SK-N-SH treated with all-trans-retinoic acid at 6 μM for 48 hours (cell line): ENCODE measurements around the gene PODNL1.

Experiments used
- ATAC-seq: fragments of 200-7000 bp; cut with Tn5 transposase; 3 replicates; pipeline ENCODE4 v1.9.1; 2020; ENCODE audit warnings: mild to moderate bottlenecking, moderate library complexity
- ARNTL ChIP-seq: fragments of 450-650 bp; formaldehyde crosslinking; IDR thresholded peaks from 2 replicates; pipeline ENCODE4 v1.5.0; 2020; ENCODE audit warnings: low read depth, mild to moderate bottlenecking, moderate library complexity, borderline replicate concordance
- BACH2 ChIP-seq: fragments of 250-450 bp; sonication (Bioruptor Pico); IDR thresholded peaks from 2 replicates; pipeline ENCODE4 v1.9.0; 2021; ENCODE audit warnings: mild to moderate bottlenecking, borderline replicate concordance
- CSDC2 ChIP-seq: fragments of 250-450 bp; sonication (Bioruptor Pico); IDR thresholded peaks from 2 replicates; pipeline ENCODE4 v1.5.0; 2020; ENCODE audit warnings: mild to moderate bottlenecking, moderate library complexity
- ESRRG ChIP-seq: fragments of 250-450 bp; sonication (Bioruptor Pico); IDR thresholded peaks from 2 replicates; pipeline ENCODE4 v1.6.1; 2021; ENCODE audit warnings: mild to moderate bottlenecking
- GLIS3 ChIP-seq: fragments of 250-450 bp; sonication (Bioruptor Pico); IDR thresholded peaks from 2 replicates; pipeline ENCODE4 v1.5.0; 2020; ENCODE audit warnings: mild to moderate bottlenecking, moderate library complexity
- ISL1 ChIP-seq: fragments of 250-450 bp; sonication (Bioruptor Pico); IDR thresholded peaks from 2 replicates; pipeline ENCODE4 v2.1.2; 2022; ENCODE audit warnings: mild to moderate bottlenecking, moderate library complexity
- PPARA ChIP-seq: fragments of 250-450 bp; sonication (Bioruptor Pico); IDR thresholded peaks from 2 replicates; pipeline ENCODE4 v1.5.0; 2020; ENCODE audit warnings: mild to moderate bottlenecking, borderline replicate concordance
- RARB ChIP-seq: fragments of 250-450 bp; sonication (Bioruptor Pico); IDR thresholded peaks from 2 replicates; pipeline ENCODE4 v1.8.0; 2021; ENCODE audit warnings: mild to moderate bottlenecking, moderate library complexity
- SNAI2 ChIP-seq: fragments of 250-450 bp; sonication (Bioruptor Pico); IDR thresholded peaks from 2 replicates; pipeline ENCODE4 v1.5.0; 2020; ENCODE audit warnings: mild to moderate bottlenecking, moderate library complexity
- TCF4 ChIP-seq: fragments of 250-450 bp; sonication (Bioruptor Pico); IDR thresholded peaks from 2 replicates; pipeline ENCODE4 v1.8.0; 2021; ENCODE audit warnings: mild to moderate bottlenecking, moderate library complexity, borderline replicate concordance
- TOX ChIP-seq: fragments of 250-450 bp; sonication (Bioruptor Pico); IDR thresholded peaks from 2 replicates; pipeline ENCODE4 v1.8.0; 2021; ENCODE audit warnings: mild to moderate bottlenecking, moderate library complexity, borderline replicate concordance
- ZC3H10 ChIP-seq: fragments of 250-450 bp; sonication (Bioruptor Pico); IDR thresholded peaks from 2 replicates; pipeline ENCODE4 v1.5.1; 2021; ENCODE audit warnings: mild to moderate bottlenecking, moderate library complexity
- ZFP3 ChIP-seq: fragments of 250-450 bp; sonication (Bioruptor Pico); IDR thresholded peaks from 2 replicates; pipeline ENCODE4 v1.5.0; 2020; ENCODE audit warnings: mild to moderate bottlenecking, moderate library complexity
- ZFP30 ChIP-seq: fragments of 450-650 bp; formaldehyde crosslinking; IDR thresholded peaks from 2 replicates; pipeline ENCODE4 v1.5.0; 2022; ENCODE audit warnings: mild to moderate bottlenecking, moderate library complexity
- ZNF565 ChIP-seq: fragments of 450-650 bp; formaldehyde crosslinking; conservative IDR thresholded peaks from 2 replicates; pipeline ENCODE4 v1.5.0; 2020; ENCODE audit warnings: low read depth, mild to moderate bottlenecking, moderate library complexity
- ZNF8 ChIP-seq: fragments of 450-650 bp; formaldehyde crosslinking; IDR thresholded peaks from 2 replicates; pipeline ENCODE4 v1.5.0; 2020; ENCODE audit warnings: mild to moderate bottlenecking, moderate library complexity
- TF ChIP-seq, protein P1 (sequence below): fragments of 250-450 bp; sonication (Bioruptor Pico); IDR thresholded peaks from 2 replicates; pipeline ENCODE4 v1.5.1; 2020; ENCODE audit warnings: low read depth, mild to moderate bottlenecking, moderate library complexity
- TF ChIP-seq, protein P2 (sequence below): fragments of 250-450 bp; sonication (Bioruptor Pico); IDR thresholded peaks from 2 replicates; pipeline ENCODE4 v1.8.0; 2021; ENCODE audit warnings: low read depth, mild to moderate bottlenecking, moderate library complexity, borderline replicate concordance
- TF ChIP-seq, protein P3 (sequence below): fragments of 250-450 bp; sonication (Bioruptor Pico); IDR thresholded peaks from 2 replicates; pipeline ENCODE4 v1.5.0; 2020; ENCODE audit warnings: mild to moderate bottlenecking, moderate library complexity
- TF ChIP-seq, protein P4 (sequence below): fragments of 250-450 bp; sonication (Bioruptor Pico); IDR thresholded peaks from 2 replicates; pipeline ENCODE4 v1.5.1; 2021; ENCODE audit warnings: mild to moderate bottlenecking, moderate library complexity

The PODNL1 gene

DNA sequence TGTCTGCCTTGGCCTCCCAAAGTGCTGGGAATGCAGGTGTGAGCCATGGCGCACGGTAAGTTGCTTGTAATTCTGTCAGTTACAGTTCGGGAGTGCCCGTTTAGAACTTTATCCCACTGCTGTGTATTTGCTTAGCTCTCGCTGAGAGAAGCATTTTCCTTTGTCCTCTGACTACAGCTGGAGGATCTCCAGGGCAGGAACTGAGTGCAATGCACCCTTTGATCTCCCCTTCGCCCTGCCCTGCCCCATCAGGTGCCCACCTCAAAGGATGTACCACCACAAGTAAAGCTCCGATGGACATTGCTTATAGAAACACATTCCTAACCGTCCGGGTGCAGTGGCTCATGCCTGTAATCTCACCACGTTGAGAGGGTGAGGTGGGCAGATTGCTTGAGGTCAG, 38.8 kb downstream of the PODNL1 start:
- no peak for ATAC-seq
- no peak for TF ChIP-seq ESRRG (CRISPR knock-in tag)
- TF ChIP-seq, protein P1, sequence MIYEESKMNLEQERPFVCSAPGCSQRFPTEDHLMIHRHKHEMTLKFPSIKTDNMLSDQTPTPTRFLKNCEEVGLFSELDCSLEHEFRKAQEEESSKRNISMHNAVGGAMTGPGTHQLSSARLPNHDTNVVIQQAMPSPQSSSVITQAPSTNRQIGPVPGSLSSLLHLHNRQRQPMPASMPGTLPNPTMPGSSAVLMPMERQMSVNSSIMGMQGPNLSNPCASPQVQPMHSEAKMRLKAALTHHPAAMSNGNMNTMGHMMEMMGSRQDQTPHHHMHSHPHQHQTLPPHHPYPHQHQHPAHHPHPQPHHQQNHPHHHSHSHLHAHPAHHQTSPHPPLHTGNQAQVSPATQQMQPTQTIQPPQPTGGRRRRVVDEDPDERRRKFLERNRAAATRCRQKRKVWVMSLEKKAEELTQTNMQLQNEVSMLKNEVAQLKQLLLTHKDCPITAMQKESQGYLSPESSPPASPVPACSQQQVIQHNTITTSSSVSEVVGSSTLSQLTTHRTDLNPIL, result no peak
- TF ChIP-seq ZNF8 (CRISPR knock-in tag), result no peak
- no peak for TF ChIP-seq ZNF565 (CRISPR knock-in tag)
- TF ChIP-seq GLIS3, result no peak
- TF ChIP-seq TOX (CRISPR knock-in tag), result no peak
- TF ChIP-seq ISL1 (CRISPR knock-in tag), result no peak
- TF ChIP-seq, protein P2, sequence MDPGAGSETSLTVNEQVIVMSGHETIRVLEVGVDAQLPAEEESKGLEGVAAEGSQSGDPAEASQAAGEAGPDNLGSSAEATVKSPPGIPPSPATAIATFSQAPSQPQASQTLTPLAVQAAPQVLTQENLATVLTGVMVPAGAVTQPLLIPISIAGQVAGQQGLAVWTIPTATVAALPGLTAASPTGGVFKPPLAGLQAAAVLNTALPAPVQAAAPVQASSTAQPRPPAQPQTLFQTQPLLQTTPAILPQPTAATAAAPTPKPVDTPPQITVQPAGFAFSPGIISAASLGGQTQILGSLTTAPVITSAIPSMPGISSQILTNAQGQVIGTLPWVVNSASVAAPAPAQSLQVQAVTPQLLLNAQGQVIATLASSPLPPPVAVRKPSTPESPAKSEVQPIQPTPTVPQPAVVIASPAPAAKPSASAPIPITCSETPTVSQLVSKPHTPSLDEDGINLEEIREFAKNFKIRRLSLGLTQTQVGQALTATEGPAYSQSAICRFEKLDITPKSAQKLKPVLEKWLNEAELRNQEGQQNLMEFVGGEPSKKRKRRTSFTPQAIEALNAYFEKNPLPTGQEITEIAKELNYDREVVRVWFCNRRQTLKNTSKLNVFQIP (CRISPR knock-in tag), result no peak
- no peak for TF ChIP-seq RARB (CRISPR knock-in tag)
- no peak for TF ChIP-seq PPARA
- TF ChIP-seq ZFP30 (CRISPR knock-in tag), result no peak
- TF ChIP-seq BACH2 (CRISPR knock-in tag), result no peak

DNA sequence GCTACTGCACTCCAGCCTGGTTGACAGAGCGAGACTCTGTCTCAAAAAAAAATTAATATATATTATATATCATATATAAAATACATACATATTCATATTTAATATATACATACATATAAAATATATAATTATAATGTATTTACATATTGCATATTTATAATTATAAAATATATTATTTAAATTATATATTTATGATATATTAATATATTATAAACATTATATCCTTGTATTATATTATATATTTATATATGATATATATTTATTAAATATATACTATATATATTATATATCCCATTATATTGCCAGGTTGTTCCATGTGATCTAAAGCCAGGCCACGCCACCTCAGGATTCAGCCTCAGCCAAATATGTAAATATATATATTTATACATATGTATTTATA, 42.0 kb downstream of the PODNL1 start:
- TF ChIP-seq GLIS3, result no peak
- TF ChIP-seq PPARA, result no peak
- no peak for TF ChIP-seq ZNF8 (CRISPR knock-in tag)
- no peak for TF ChIP-seq TCF4 (CRISPR knock-in tag)
- no peak for TF ChIP-seq SNAI2
- TF ChIP-seq CSDC2 (CRISPR knock-in tag), result no peak
- no peak for TF ChIP-seq TOX (CRISPR knock-in tag)
- TF ChIP-seq, protein P2 (CRISPR knock-in tag), result no peak
- no peak for TF ChIP-seq ZNF565 (CRISPR knock-in tag)
- TF ChIP-seq ZC3H10, result no peak
- TF ChIP-seq, protein P3, sequence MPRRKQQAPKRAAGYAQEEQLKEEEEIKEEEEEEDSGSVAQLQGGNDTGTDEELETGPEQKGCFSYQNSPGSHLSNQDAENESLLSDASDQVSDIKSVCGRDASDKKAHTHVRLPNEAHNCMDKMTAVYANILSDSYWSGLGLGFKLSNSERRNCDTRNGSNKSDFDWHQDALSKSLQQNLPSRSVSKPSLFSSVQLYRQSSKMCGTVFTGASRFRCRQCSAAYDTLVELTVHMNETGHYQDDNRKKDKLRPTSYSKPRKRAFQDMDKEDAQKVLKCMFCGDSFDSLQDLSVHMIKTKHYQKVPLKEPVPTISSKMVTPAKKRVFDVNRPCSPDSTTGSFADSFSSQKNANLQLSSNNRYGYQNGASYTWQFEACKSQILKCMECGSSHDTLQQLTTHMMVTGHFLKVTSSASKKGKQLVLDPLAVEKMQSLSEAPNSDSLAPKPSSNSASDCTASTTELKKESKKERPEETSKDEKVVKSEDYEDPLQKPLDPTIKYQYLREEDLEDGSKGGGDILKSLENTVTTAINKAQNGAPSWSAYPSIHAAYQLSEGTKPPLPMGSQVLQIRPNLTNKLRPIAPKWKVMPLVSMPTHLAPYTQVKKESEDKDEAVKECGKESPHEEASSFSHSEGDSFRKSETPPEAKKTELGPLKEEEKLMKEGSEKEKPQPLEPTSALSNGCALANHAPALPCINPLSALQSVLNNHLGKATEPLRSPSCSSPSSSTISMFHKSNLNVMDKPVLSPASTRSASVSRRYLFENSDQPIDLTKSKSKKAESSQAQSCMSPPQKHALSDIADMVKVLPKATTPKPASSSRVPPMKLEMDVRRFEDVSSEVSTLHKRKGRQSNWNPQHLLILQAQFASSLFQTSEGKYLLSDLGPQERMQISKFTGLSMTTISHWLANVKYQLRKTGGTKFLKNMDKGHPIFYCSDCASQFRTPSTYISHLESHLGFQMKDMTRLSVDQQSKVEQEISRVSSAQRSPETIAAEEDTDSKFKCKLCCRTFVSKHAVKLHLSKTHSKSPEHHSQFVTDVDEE (CRISPR knock-in tag), result no peak
- TF ChIP-seq, protein P4, sequence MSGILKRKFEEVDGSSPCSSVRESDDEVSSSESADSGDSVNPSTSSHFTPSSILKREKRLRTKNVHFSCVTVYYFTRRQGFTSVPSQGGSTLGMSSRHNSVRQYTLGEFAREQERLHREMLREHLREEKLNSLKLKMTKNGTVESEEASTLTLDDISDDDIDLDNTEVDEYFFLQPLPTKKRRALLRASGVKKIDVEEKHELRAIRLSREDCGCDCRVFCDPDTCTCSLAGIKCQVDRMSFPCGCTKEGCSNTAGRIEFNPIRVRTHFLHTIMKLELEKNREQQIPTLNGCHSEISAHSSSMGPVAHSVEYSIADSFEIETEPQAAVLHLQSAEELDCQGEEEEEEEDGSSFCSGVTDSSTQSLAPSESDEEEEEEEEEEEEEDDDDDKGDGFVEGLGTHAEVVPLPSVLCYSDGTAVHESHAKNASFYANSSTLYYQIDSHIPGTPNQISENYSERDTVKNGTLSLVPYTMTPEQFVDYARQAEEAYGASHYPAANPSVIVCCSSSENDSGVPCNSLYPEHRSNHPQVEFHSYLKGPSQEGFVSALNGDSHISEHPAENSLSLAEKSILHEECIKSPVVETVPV (CRISPR knock-in tag), result no peak
- ATAC-seq, result no peak

DNA sequence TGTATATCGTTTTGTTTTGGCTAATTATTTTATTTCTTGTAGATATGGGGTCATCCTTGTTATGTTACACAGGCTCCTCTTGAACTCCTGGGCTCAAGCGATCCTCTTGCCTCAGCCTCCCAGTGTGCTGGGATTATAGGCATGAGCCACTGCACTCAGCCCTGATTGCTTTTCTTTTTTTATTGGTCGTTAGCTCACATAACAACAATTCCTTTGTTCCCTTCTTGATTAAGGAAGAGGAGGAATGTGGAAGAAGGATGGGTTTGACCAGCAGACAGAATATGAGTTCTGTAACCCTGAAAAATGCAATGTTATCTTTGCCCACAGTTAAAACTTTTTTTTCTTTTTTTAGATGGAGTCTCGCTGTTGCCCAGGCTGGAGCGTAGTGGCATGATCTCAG, 43.7 kb downstream of the PODNL1 start:
- TF ChIP-seq CSDC2 (CRISPR knock-in tag), result no peak
- TF ChIP-seq ARNTL (CRISPR knock-in tag), result no peak
- no peak for TF ChIP-seq SNAI2
- no peak for TF ChIP-seq TOX (CRISPR knock-in tag)
- TF ChIP-seq TCF4 (CRISPR knock-in tag), result no peak
- no peak for TF ChIP-seq ZFP30 (CRISPR knock-in tag)
- no peak for TF ChIP-seq ZFP3 (CRISPR knock-in tag)
- TF ChIP-seq, protein P2 (CRISPR knock-in tag), result no peak
- no peak for TF ChIP-seq ZC3H10
- no peak for ATAC-seq
